OCI-LY7 (cell line): Measurements from ENCODE around the gene METTL25B.

Source experiments
- EZH2phosphoT487 ChIP-seq: fragments of 200-600 bp; sonication (generic); IDR thresholded peaks from 2 replicates; pipeline ENCODE4 v1.6.1; 2018; ENCODE audit warnings: low read depth, borderline replicate concordance, mild to moderate bottlenecking, mixed run types, antibody characterized with exemption, low read length, moderate library complexity, mixed read lengths
- TF ChIP-seq, protein P1 (sequence below): fragments of 200-600 bp; sonication (generic); conservative IDR thresholded peaks from 2 replicates; pipeline ENCODE4 v1.5.1; 2014; ENCODE audit warnings: mild to moderate bottlenecking, antibody characterized with exemption, low read length, moderate library complexity, mixed read lengths

DNA sequence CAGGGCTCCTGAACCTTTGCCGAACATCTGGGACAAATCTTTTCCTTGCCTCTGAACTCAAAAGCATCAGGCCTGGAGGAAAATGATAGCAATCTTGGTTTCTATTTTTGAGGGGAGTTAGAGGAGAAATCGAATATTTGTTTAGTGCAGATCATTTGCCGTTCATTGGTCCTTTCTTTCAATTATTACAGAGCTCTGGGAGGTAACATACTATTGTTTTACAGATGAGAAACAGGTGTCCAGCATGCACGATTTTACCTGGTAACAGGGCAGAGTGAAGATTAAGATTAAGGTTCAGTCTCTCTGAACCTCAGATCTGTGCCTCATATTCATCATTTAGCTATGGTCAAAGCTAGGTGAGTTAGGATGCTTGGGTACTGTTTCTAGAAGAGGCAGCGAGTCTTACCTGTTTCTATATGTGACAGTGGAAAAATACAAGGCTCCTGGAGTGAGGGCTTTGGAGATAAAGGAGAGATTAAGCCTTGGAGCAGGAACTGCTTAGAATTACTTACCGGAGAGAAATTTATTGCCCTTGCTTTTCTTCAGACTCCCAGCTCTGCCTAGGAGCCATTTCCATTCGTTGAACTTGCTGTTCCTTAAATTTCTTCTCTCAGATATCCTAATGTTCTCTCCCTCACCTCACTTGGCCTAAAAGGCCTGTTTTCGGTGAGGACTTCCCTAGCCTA lies 40.5 kb downstream of the METTL25B start:
- TF ChIP-seq, protein P1, sequence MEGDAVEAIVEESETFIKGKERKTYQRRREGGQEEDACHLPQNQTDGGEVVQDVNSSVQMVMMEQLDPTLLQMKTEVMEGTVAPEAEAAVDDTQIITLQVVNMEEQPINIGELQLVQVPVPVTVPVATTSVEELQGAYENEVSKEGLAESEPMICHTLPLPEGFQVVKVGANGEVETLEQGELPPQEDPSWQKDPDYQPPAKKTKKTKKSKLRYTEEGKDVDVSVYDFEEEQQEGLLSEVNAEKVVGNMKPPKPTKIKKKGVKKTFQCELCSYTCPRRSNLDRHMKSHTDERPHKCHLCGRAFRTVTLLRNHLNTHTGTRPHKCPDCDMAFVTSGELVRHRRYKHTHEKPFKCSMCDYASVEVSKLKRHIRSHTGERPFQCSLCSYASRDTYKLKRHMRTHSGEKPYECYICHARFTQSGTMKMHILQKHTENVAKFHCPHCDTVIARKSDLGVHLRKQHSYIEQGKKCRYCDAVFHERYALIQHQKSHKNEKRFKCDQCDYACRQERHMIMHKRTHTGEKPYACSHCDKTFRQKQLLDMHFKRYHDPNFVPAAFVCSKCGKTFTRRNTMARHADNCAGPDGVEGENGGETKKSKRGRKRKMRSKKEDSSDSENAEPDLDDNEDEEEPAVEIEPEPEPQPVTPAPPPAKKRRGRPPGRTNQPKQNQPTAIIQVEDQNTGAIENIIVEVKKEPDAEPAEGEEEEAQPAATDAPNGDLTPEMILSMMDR = no peak
- TF ChIP-seq EZH2phosphoT487 = no peak
